ENCODE measurements around the gene HIF3A.
"Not testable (repeated sequence)": the region's sequence is repeated elsewhere in the genome, so short reads cannot be mapped to it uniquely, and the experiment has no call there.

HIF3A gene

DNA sequence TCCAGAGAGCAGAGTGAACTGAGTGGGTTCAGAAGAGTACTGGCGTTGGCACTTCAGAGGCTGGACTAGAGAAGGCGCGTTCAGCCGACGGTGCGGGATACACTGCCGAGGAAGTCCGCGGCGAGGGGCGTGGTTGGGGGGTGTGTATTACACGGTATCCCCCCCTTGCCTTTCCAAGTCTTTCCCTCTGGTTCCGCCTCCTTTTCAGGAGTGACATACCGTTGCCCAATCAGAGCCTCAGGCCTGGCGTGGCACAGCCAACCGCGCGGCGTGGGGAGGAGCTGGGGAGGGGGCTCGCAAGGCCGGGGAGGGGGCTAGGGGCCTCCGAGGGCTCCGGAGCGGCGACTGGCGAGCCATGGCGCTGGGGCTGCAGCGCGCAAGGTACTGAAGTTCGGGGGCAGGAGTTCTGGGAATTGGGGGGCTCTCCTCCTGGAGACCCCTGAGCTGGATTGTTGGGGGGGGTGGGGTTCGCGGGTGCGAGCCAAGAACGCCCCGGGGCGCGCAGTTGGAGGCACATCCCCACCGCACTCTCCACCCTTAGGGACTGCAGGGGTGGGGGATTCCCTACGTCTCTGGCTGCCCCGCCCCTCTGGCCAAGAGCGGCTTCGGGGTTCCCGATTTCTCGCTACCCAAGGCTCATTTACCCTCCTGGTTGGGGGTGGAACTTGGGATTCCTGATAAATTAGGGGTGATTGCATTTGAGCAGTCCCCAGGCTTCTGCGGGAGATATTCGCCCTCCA lies at the start of gene HIF3A:
Gene HIF3A, plus strand, starts transcription at position 321 of the 740 bp plus-strand sequence. Its CDS starts 35 bp downstream, at position 356.
- no peak for DNase-seq

DNA sequence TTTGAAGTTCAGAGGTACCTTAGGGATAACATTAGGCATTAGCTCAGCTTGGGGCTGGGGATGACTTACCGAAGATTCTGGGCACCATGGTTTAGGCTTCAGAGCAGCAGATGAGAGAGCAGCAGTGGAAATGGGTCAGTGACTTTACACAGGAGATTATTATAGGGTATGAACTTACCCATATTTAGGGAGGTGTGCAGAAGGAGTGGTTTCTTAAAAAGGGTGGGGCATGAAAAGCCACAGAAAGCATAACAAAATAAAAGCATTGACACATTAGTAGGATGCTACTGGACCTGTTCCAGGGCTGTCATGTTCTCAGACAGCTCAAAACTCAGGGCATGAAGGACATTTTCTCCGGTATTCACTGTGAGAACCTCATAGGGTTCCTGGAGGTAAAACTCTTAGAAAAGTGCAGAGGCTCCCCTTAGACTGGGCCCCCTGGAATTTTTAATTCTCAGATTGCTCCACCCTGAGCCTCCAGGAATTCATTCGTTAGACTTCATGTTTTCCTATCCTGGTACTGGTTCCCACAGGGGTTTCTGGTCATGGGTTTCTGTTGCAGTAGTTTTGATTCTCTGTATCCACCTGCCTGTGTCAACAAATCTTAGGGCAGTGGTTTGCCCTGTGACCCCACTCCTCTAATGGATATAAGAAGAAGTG lies 46.6 kb upstream of the HIF3A start:
- DNase-seq, result no peak

- DNase-seq, result no peak
Measured at GRCh38 chr19:46251416-46251815, 45.4 kb upstream of the HIF3A start.

DNA sequence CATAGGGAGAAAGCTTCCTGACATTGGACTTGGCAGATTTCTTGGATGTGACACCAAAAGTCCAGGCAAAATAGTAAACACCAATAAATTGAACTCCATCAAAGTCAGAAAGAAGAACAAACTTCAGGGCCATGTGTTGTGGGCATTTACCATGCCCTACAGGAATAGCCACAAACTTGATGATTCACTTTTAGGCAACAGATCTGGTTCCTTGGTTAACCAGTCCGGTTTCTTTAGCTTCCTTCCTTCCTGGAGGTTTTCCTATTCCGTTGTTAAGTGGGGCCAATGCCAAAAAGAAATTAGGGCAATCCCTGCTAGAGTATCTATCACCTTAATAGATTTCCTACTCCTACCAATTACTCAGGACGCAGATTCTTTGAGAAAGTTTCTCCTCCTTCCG lies 42.1 kb upstream of the HIF3A start:
- no peak for DNase-seq

GRCh38 chr19:46256855-46257254 lies 40.0 kb upstream of the HIF3A start:
- no peak for DNase-seq

- not testable (repeated sequence) for DNase-seq
Measured at GRCh38 chr19:46261501-46261900, 35.3 kb upstream of the HIF3A start.

DNA sequence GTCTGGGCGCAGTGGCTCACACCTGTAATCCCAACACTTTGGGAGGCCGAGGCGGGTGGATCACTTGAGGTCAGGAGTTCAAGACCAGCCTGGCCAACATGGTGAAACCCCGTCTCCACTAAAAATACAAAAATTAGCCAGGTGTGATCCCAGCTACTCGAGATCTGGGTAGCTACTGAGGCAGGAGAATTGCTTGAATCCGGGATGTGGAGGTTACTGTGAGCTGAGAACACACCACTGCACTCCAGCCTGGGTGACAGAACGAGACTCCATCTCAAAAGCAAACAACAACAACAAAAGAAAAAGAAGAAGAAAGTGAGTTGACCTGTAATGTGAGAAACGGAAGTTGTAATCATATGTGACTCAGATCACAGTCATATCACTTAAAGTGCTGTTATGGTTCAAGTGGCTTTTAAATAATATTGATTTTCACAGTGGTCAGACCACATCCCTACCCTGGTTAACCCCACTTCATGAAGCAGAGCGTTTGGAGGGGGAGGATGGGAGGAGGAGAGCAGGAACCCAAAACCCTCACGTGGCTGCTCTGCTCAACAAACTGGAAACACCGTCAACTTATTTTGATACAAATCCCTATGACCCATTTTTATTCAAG lies 34.1 kb upstream of the HIF3A start:
- DNase-seq, result peak; percentile 90

- not testable (repeated sequence) for DNase-seq
Measured at GRCh38 chr19:46264801-46265200, 32.0 kb upstream of the HIF3A start.

GRCh38 chr19:46265217-46265828 lies 31.5 kb upstream of the HIF3A start:
- peak; percentile 83 for DNase-seq

DNA sequence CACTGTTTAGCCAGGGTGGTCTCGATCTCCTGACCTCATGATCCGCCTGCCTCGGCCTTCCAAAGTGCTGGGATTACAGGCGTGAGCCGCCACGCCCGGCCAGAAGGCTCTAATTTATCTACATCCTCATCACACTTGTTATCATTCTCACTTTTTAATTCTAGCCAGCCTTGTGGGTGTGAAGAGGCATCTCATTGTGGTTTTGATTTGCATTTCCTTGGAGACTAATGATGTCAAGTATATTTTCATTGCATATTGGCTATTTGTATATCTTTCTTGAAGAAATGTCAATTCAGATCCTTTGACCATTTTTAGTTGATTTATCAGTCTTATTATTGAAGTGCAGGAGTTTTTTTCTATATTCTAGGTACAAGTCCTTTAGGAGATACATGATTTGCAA lies 27.7 kb upstream of the HIF3A start:
- DNase-seq, result no peak

GRCh38 chr19:46270521-46271256 lies 26.2 kb upstream of the HIF3A start:
- no peak for DNase-seq

GRCh38 chr19:46271481-46272197 lies 25.2 kb upstream of the HIF3A start:
- no peak for DNase-seq

- not testable (repeated sequence) for DNase-seq
Measured at GRCh38 chr19:46273931-46274330, 22.9 kb upstream of the HIF3A start.

- DNase-seq, result no peak
Measured at GRCh38 chr19:46279177-46279576, 17.7 kb upstream of the HIF3A start.

DNA sequence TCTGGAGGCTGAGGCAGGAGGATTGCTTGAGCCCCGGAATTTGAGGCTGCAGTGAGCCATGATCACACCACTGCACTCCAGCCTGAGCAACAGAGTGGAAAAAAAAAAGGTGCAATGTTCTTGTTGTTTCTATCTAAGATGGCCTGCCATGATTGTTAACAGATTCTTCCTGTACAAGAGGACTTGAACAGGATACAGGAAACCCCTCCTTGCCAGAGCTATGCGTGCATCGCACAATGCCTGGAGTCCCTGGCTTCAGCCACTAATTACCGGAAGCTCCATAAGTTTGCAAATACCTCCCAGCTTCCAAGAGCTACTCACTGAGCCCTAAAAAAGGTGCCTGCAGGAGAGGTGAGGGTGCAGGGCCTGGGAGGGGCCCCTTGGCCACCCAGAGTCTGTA lies 13.1 kb upstream of the HIF3A start:
- DNase-seq, result no peak

GRCh38 chr19:46284635-46285034 lies 12.2 kb upstream of the HIF3A start:
- DNase-seq, result no peak

GRCh38 chr19:46287585-46287984 lies 9.3 kb upstream of the HIF3A start:
- no peak for DNase-seq

GRCh38 chr19:46288896-46289588 lies 7.8 kb upstream of the HIF3A start:
- no peak for DNase-seq

DNA sequence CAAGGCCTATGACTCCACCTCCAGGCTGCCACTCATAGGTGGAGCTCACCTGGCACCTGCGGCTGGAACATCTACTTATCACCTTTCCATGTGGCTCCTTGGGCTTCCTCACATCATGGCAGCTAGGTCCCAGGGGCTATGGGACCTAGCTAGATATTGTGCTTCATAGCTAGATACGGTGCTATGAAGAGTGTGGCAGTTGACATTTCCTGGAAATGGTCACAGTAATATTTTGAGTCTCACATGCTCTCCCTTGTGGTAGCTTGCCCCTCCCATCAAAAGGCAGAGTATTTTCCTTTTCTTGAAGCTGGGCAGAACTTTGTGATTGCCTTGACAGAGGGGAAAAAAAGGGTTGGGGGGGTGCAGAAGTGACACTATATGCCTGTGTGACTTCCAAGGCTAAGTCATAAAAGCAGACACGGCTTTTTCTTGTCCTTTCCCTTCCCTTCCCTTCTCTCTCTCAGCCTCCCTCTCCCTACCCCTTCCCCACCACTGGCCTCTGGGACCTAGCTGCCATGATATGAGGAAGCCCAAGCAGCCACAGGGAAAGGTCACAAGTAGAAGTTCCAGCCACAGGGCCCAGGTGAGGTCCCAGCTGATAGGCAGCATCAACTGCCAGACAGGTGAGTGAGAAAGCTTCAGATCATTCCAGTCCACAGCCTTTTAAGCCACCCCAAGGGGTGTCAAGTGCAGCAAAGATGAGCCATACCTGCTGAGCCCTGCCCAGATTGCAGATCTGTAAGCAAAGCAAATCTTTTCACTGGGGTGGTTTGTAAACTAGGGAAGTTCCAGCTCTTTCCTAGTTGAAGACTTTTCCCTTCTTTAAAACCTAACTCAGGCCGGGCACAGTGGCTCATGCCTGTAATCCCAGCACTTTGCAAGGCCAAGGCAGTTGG lies 6.9 kb upstream of the HIF3A start:
- DNase-seq, result no peak

- no peak for DNase-seq
Measured at GRCh38 chr19:46291829-46292228, 5.0 kb upstream of the HIF3A start.

DNA sequence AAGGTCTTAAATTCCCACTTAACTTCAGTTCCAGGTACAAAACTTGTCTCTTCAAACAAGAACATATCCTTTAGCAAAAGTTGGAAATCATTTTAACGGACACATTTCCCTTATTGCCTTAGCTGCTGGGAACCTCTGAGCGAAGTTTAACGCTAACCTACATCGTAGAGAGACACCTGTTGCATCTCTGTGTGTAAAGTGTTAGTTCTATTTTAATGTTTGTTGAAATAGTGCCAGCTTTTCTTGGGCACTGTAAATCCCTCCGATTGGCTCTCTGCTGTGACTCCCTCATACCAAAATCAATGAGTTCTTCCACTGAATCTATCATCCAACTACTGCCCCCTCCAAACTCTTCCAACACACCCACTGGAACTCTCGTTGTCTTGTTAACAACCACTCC lies 2.3 kb upstream of the HIF3A start:
- DNase-seq, result no peak
